AG09319 (cell line): ENCODE data around the gene ZNF221.

Source experiments
- DNase-seq: peaks from one replicate; pipeline ENCODE4 v3.0.0-alpha.2; 2010; ENCODE audit warnings: low read depth; ENCODE audit errors: extremely low read depth
- TF ChIP-seq, protein P1 (sequence below): IDR thresholded peaks from 2 replicates; pipeline ENCODE4 v1.5.1; 2011; ENCODE audit warnings: low read depth, mild to moderate bottlenecking, inconsistent platforms, low read length, moderate library complexity

Gene ZNF221

DNA sequence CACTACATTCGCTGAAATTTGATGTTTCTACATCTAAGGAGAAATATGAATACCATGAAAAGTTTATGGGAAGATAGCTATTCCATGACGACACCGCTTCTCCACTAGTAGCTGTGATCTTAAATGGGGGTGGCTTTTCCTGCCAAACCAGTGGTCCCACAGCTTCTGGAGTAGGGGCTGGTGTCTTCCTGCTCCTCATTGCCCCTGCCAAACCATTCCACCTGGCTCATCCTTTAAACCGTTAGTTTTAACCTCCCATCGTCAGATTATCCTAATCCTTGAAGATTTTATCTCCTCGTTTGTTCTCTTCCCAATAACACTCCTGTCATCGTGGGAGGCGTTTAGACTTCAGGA lies 51.2 kb downstream of the ZNF221 start:
- DNase-seq = no peak
- TF ChIP-seq, protein P1, sequence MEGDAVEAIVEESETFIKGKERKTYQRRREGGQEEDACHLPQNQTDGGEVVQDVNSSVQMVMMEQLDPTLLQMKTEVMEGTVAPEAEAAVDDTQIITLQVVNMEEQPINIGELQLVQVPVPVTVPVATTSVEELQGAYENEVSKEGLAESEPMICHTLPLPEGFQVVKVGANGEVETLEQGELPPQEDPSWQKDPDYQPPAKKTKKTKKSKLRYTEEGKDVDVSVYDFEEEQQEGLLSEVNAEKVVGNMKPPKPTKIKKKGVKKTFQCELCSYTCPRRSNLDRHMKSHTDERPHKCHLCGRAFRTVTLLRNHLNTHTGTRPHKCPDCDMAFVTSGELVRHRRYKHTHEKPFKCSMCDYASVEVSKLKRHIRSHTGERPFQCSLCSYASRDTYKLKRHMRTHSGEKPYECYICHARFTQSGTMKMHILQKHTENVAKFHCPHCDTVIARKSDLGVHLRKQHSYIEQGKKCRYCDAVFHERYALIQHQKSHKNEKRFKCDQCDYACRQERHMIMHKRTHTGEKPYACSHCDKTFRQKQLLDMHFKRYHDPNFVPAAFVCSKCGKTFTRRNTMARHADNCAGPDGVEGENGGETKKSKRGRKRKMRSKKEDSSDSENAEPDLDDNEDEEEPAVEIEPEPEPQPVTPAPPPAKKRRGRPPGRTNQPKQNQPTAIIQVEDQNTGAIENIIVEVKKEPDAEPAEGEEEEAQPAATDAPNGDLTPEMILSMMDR = no peak

DNA sequence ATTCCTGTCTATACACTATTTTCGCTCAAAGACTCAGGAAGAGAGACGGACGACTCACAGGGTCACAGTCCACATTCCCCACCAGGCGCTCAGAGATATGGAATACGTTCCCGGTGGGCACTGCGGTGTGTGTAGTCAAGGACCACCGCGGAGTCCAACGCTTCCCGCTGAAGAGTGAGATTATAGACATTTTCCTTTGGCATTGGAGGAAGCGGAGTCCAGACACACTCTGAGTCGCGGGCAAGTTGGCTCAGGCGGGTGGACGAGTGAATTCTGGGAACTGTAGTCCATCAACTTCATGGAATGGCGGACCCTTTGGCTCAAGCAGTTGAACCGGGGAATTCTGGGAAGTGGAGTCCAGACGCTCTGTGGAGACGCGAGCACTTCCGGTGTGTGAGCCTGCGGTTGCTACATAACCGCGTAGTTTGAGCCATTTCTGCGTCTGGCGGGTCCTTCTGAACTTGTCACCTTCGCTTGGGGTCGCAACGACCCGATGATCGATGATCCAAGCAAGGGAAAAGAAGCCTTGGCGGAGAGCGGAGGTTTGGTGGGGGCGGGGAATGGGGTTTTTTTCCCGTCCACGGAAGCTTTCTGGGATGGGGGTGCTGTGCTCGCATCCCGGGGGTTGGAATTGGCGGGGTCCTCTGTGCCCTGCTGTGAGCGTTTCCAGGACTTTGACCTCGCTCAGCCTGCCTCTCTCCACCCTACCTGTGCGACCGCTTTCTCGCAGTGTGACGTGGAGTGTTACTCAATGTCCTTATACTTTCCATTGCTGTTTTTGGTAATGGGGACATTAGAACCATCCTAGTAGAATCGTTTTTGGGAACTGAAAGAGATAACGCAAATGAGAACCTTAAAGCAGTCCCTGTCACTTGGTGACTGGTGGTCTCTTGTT lies 51.8 kb downstream of the ZNF221 start, which contains the start of gene ZNF230:
Gene ZNF230 (plus strand): TSS at position 392 of the 895 bp plus-strand sequence. CDS start 4,122 bp downstream, outside the sequence.
- TF ChIP-seq, protein P1 = no peak

DNA sequence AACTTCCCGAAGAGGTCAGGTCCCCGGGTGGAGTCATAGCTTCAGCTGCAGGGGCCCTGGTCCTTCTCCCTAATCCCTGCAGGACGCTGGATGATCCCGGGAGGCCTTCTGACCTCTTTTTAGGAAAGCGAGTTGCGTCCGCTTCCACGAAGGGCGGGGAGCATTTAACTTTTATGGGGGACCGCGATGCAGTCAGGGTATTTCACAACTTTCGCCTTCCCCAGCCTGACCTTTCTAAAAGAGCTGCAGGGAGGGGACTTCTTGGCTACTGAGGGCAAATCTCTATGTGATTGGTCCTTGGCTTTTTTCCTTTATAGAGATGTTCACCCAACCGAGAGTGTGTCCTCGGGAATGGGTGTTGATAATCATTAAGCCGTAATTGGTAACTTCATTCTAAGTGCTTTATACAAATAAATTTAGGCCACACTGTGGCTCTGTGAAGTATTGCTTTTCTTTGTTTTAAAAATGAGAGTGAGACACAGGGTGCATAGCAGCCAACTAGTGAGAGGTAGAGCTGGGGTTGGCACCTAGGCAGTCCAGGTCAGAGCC lies 52.5 kb downstream of the ZNF221 start:
- no peak for DNase-seq
- TF ChIP-seq, protein P1 = no peak

More for the DNA sequence above, 51.8 kb downstream of the ZNF221 start, which contains the start of gene ZNF230:
- DNase-seq = peak; percentile 80

DNA sequence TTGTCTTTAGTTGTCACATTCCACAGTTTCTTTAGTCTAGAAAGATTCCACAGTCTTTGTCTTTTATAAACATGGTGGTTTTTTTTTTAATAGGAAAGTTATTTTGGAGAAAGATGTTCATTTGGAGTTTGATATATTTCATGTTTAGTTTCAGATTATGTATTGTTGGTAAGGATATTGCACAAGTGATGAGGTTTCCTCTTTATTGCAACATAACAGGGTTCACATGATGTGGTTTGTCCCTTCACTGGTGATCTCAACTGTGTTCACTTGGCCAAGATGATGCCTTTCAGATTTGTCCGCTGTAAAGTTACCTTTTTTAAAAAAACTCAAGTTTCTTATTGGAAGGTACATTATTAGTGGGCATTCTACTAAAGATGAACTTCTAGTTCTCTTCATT lies 54.9 kb downstream of the ZNF221 start:
- DNase-seq = no peak
- TF ChIP-seq, protein P1 = no peak

DNA sequence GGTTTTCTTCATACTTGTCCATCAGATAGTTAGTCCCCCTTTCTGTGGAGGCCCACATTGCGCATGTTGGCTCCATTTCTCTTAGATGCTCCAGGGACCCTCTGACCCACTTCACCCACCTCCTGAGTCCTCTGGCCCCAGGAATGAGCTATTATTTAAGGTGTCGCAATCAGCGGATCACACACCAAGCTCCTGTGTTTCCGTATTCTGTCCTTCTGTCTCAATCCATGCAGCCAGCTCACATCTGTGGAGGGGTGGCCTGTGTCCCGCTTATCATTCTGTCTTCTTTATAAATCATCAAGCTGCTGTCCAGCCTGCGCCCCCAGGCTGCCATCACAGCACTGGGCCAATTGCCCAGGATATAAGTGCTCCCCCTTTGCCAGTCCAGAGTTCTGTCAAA lies 56.4 kb downstream of the ZNF221 start:
- DNase-seq = no peak
- TF ChIP-seq, protein P1 = no peak

DNA sequence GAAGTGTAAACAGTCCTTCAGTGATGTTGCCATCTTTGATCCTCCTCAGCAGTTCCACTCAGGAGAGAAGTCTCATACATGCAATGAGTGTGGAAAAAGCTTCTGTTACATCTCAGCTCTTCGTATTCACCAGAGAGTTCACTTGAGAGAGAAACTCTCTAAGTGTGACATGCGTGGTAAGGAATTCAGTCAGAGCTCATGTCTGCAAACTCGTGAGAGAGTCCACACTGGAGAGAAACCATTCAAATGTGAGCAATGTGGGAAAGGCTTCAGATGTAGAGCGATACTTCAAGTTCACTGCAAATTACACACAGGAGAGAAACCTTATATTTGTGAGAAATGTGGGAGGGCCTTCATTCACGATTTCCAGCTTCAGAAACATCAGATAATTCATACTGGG lies 59.4 kb downstream of the ZNF221 start:
- DNase-seq = no peak
- TF ChIP-seq, protein P1 = no peak
